ENCODE measurements around the gene CLEC4F. TPM values are rescaled to one million over a fixed set of nuclear protein-coding genes. Genes with fewer than 3 reads are reported as not detected.

Gene CLEC4F
- total RNA-seq, 1 experiment from 2014 or later, result not detected

DNA sequence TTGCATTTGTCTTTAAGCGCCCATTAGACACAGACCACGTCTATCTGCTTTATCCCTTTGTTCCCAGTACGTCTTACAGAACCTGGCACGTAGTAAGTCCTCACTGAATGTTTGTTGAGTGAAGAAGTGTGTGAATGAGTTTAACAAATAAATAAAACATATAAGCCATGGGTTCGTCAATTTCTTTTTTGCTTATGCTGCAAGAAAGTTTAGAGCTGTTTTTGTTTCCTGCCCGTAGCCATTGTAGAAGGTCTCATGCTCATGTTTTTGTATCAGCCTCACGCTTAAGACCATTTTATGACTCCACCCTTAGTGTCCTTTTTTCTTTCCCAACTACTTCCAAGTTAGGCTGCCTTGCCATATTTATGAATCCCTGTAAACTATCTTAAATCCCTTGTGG is 54.9 kb downstream of the CLEC4F start:
- Histone ChIP-seq H3K9me3 (no peaks in the 10 kb centered on the region), H3K27me3 (replicated peaks; ENCODE audit: control insufficient read depth, insufficient read depth, low read length) (peaks cover 4% of the 10 kb centered on the region), H3K4me3 (ENCODE audit: low read depth, low read length) (no peak overlapping the region), H3K4me1 (peaks cover 5% of the 10 kb centered on the region), H3K36me3 (ENCODE audit: control insufficient read depth, insufficient read depth, low read length) (no peaks in the 10 kb centered on the region)
- no TSS peak for BruUV-seq (replicated peaks)
- H3K9me3 Mint-ChIP-seq (ENCODE audit: unreplicated experiment), result no peaks in the 10 kb centered on the region
- CTCF ChIA-PET, result no interaction called here
- intact Hi-C loops (cut with micrococcal nuclease; ENCODE audit: unreplicated experiment), result no loop called here
- H3K27ac Mint-ChIP-seq (ENCODE audit: unreplicated experiment), result no peak overlapping the region
- no peak overlapping the region for H3K4me3 Mint-ChIP-seq (ENCODE audit: unreplicated experiment)
- peaks cover 7% of the 10 kb centered on the region for H3K4me1 Mint-ChIP-seq (ENCODE audit: low read depth, unreplicated experiment)
- TF ChIP-seq, protein P1, sequence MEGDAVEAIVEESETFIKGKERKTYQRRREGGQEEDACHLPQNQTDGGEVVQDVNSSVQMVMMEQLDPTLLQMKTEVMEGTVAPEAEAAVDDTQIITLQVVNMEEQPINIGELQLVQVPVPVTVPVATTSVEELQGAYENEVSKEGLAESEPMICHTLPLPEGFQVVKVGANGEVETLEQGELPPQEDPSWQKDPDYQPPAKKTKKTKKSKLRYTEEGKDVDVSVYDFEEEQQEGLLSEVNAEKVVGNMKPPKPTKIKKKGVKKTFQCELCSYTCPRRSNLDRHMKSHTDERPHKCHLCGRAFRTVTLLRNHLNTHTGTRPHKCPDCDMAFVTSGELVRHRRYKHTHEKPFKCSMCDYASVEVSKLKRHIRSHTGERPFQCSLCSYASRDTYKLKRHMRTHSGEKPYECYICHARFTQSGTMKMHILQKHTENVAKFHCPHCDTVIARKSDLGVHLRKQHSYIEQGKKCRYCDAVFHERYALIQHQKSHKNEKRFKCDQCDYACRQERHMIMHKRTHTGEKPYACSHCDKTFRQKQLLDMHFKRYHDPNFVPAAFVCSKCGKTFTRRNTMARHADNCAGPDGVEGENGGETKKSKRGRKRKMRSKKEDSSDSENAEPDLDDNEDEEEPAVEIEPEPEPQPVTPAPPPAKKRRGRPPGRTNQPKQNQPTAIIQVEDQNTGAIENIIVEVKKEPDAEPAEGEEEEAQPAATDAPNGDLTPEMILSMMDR (IDR thresholded peaks at IDR 0.05; ENCODE audit: insufficient read depth in 1 of 2, low read depth in 1 of 2, low read length in 1 of 2, severe bottlenecking in 1 of 2, unreplicated experiment in 1 of 2), result no peak
- peaks cover 4% of the 10 kb centered on the region for H3K36me3 Mint-ChIP-seq (ENCODE audit: insufficient read depth, unreplicated experiment)
- POLR2A ChIA-PET, result no interaction called here
- H3K27me3 Mint-ChIP-seq (ENCODE audit: insufficient read depth, unreplicated experiment), result peaks cover 36% of the 10 kb centered on the region
- DNase-seq, result no peak

- no TSS peak for BruUV-seq (replicated peaks)
- H3K4me1 Mint-ChIP-seq (ENCODE audit: low read depth, unreplicated experiment), result no peaks in the 10 kb centered on the region
These were observed 61.0 kb downstream of the CLEC4F start for GRCh38 chr2:70759446-70759845.

More at GRCh38 chr2:70759446-70759845, 61.0 kb downstream of the CLEC4F start:
- Mint-ChIP-seq H3K27me3 (ENCODE audit: insufficient read depth, unreplicated experiment) (peaks cover 23% of the 10 kb centered on the region), H3K27ac (ENCODE audit: unreplicated experiment) (no peak overlapping the region), H3K36me3 (ENCODE audit: insufficient read depth, unreplicated experiment) (no peaks in the 10 kb centered on the region), H3K4me3 (ENCODE audit: unreplicated experiment) (no peak overlapping the region), H3K9me3 (ENCODE audit: unreplicated experiment) (no peaks in the 10 kb centered on the region)
- TF ChIP-seq, protein P1 (IDR thresholded peaks at IDR 0.05; ENCODE audit: insufficient read depth in 1 of 2, low read depth in 1 of 2, low read length in 1 of 2, severe bottlenecking in 1 of 2, unreplicated experiment in 1 of 2), result no peak
- POLR2A ChIA-PET, result no interaction called here
- intact Hi-C loops (cut with micrococcal nuclease; ENCODE audit: unreplicated experiment), result no loop called here
- Histone ChIP-seq H3K4me1 (no peaks in the 10 kb centered on the region), H3K4me3 (ENCODE audit: low read depth, low read length) (no peak overlapping the region), H3K9me3 (no peaks in the 10 kb centered on the region), H3K27me3 (replicated peaks; ENCODE audit: control insufficient read depth, insufficient read depth, low read length) (no peaks in the 10 kb centered on the region; the same call in 1 of the 2 replicates), H3K36me3 (ENCODE audit: control insufficient read depth, insufficient read depth, low read length) (no peaks in the 10 kb centered on the region)
- no peak for DNase-seq
- CTCF ChIA-PET, result no interaction called here

Other genes with a start within 250 kb of the CLEC4F start
- gene ADD2, start 52.4 kb downstream of the CLEC4F start, total RNA-seq (2022), result not detected in 2 replicates
- gene FIGLA, start 30.0 kb downstream of the CLEC4F start, total RNA-seq (2022), result not detected in 2 replicates
- gene CD207, start 15.2 kb upstream of the CLEC4F start, total RNA-seq (2022), result 0.16 and 0.23 TPM in 2 replicates
- 0.61 TPM in 1 of 2 replicates, not detected in the other for gene VAX2, start 80.0 kb upstream of the CLEC4F start, total RNA-seq (2022)
- gene ATP6V1B1, start 115.3 kb upstream of the CLEC4F start, total RNA-seq (2022), result 2.6 and 4.0 TPM in 2 replicates
- gene ANKRD53, start 158.0 kb upstream of the CLEC4F start, total RNA-seq (2022), result 0.16 and 0.28 TPM in 2 replicates
- 64.1 and 70.0 TPM in 2 replicates for gene TEX261, start 174.3 kb upstream of the CLEC4F start, total RNA-seq (2022)
- 87.6 and 101 TPM in 2 replicates for gene NAGK, start 248.0 kb upstream of the CLEC4F start, total RNA-seq (2022)

All from Caco-2 (cell line).